HG03139 (cell line): ENCODE results near the gene PHACTR1.

Source experiments
- ATAC-seq: cut with Tn5 transposase; IDR thresholded peaks from one replicate; pipeline ENCODE4 v1.9.1; 2021; ENCODE audit not compliant: unreplicated experiment

Gene PHACTR1

DNA sequence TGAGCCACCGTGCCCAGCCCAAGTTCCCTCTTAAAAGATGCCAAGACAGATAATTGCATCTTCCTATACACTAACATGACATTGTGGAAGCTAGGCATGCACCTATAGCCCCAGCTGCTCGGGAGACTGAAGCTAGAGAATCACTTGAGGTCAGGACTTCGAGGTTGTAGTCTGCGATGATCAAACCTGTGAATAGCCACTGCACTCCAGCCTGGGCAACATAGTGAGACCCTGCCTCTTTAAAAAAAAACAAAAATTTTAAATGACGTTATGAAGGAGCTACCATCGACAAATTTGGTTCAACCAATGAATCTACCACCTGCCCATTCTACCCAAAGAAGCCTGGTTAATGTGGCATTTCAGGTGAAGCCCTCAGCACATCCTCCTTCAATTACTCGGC, 531.1 kb downstream of the PHACTR1 start:
- no peak for ATAC-seq

DNA sequence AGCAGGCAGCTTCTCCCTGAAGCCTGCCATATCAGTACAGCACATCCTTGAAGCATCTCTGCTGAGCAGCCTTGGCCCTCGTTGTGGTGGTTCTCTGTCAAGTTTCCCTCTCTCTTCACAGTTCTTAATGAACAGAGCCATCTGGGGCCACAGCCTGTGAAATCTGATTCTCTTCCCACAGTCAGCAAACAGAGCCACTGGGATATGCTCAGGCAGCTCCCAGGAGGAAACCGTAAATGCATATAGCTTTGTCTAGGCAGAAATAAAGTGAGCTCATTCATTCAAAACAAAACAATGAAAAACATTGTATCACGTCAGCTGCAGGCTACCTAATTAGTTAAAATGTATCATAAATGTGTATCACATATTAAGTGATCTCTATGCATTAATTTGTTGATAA, 531.5 kb downstream of the PHACTR1 start:
- ATAC-seq, result no peak

DNA sequence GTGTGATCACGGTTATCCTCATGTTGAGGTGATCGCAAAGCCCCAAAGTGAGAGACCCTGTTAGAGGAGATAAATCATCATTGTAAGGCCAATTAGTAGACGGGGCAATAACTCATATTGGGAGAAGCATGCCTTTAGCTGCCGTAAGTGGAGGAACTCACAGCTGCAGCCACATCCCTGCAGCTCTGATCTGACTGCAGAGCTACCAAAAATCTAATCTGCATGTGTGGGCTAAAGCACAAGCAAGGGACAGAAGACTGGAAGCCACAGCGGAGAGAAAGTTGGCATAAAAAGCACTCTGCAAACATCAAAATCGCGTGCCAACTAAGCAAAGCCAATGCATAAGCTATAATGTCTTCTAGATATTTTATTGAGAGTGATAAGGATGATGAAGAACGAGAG, 532.0 kb downstream of the PHACTR1 start:
- ATAC-seq, result no peak

DNA sequence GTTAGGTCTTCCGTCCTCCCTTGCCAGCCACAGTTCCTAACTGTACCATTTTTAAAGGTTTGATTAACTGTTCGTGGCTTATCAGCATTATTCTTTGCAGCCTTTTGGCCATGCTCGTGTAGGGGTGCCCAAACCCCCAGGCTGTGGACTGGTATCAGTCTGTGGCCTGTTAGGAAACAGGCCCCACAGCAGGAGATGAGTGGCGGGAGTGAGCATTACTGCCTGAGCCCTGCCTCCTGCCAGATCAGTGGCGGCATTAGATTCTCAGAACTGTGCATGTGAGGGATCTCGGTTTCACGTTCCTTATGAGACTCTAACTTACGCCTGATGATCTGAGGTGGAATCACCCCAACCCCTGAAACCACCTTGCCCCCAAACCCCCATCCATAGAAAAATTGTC, 532.4 kb downstream of the PHACTR1 start:
- no peak for ATAC-seq

DNA sequence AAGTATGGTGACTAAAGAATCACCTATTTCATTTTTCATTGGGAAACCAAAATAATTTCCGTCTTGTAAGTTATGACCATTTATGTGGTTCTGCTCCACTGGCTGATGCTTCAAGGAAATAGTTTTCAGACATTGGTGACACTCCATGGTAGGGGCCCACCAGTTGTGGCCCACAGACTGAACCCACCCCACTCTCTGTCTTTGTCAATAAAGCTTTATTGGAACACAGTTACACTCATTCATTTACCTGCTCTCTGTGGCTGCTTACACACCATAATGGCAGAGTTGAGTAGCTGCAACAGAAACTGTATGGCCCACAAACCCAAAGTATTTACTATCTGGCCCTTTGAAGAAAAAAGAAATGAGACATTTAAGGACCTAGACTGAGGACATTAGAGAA, 533.2 kb downstream of the PHACTR1 start:
- no peak for ATAC-seq

DNA sequence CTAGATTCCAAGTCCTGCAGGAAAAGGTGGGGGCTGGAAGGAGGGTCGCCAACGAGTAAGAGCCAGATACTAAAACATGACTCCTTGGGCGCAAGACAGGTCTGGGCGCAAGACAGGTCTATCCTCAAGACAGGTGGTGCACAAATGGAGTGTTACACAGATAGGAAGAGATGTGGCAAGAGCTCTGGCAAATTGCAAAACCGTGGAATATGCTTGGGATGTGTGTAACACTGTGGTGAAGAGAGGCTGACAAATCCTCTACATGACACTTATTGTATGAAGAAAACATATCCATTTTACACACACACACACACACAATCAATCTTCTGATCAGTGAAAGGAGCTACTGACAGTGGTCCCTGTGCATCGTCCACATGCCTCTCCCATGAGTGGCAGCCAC, 534.1 kb downstream of the PHACTR1 start:
- no peak for ATAC-seq

DNA sequence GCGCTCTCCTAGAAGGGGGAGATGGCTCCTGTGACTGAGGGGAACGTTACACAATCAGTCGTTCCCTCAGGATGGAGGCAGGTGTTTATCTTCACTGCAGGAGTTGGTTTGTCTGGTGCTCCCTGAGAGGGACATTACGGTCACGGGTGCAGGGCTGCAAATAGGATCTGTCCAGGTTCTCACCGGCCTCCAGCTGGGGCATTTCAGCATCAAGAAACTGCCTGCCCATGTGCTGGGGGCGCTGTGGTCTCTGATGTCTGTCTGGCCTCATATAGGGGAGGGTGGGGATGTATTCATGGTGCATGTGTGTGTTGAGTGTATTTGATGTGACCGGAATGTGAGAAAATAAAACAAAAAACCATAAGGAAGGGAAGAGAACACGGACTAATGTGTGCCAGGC, 534.7 kb downstream of the PHACTR1 start:
- ATAC-seq, result no peak

DNA sequence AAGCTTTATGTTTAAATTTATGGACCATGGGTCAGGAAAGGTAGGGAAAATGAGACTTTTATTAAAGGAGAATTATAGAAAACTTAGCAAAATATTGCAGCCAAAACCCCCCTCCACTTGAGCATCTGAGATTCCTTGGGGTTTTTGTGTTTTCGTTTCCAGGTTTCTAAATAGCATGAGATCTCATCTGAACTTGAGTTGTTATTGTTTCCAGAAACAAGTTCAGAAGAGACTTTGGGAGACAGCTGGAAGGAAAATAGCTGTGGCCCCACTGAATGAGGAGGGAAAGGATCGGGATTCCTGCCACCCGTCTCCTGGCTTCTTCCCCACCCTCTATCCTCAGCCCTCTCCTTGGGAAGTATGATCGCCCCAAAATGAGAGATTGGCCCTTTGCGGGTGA, 536.2 kb downstream of the PHACTR1 start:
- no peak for ATAC-seq

DNA sequence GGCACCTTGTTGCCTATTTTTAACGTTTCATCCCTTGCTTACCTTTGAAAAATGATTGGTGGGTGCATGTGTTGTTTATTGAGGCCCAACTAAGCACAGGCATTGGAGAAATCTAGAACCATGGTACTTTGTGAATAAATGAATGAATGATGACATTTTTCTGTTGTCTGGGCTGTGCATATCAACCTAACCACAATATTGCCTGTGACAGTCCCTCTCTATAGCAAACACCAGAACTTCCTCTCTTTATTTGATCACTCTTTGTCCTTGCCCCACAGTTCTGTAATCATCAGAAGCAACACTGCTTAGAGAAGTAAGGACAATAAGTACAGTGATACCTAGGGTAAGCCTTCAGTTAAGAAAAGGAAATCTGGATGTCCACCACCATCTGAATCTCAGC, 536.7 kb downstream of the PHACTR1 start:
- ATAC-seq, result no peak

DNA sequence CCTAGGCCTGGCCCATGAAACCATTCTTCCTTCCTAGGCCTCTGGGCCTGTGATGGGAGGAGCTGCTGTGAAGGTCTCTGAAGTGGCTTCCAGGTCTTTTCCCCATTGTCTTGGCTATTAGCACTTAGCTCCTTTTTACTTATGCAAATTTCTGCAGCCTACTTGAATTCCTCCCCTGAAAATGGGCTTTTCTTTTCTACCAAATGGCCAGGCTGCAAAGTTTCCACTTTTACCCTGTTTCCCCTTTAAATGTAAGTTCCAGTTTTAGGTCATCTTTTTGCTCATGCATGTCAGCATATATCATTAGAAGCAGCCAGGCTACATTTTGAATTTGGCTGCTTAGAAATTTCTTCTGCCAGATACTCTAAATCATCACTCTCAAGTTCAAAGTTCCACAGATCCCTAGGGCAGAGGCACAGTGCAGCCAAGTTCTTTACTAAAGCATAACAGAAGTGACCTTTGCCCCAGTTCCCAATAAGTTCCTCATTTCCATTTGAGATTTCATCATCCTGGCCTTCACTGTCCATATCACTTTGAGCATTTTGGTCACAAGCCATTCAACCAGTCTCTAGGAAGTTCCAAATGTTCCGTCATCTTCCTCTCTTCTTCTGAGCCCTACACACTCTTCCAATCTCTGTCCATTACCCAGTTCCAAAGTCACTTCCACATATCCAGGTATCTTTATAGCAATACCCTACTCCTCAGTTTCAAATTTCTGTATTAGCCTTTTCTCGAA, 539.9 kb downstream of the PHACTR1 start:
- ATAC-seq, result no peak

DNA sequence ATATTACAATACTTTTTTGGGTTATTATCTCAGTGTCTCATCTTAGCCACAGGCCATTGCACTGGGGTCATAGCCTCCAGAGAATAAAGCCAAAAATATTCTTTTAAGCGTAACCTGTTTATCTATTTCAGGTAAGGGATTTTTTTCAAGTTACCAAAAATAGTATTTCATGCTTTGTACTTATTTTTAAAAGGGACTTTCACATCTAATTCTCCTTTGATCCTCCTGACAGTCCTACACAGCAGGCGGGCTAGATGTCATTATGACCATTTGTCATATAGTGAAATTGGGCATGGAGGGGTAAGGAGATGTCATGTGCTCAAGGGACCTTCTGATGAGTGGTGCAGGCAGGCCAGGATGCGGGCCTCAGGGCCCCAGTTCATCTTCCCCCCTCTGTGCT, 542.8 kb downstream of the PHACTR1 start:
- no peak for ATAC-seq

DNA sequence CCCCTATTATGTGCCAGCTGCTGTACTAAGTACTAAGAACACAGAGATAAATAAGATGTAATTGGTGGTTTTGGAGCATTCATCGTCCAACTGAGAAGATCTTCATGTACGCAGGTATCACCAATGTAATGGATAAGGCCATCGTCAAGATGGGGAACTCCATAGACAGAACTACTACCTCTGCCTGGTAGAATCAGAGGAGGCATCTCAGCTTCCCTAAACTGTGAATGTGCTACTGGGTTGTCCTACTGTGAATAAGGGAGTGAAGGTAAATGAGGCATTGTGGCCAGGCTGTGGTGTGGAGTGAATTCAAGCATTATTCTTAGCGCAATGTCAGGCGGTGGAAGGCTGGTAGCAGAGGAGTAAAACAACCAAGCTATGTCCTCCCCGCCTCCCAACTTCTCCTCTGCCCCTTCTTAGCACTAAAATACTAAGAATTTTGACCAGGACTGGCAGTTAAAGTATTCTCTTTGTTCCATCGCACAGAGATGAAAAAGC, 543.6 kb downstream of the PHACTR1 start:
- ATAC-seq, result no peak

DNA sequence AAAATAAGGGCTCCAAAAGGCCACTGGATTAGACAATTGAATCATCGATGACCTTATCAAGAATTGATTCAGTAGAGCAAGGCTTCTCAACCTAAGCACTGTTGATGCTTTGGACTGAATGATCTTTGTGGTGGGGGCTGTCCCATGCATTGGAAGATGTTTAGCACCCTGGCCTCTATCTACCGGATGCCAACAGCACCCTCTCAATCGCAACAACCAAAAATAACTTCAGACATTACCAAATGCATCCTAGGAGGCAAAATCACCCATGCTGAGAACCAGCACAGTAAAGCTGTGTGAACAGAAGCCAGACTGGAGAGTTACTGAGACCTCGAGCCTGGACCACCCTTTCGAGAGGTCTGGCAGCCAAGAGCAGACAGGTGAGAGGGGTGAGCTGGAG, 544.3 kb downstream of the PHACTR1 start:
- no peak for ATAC-seq

DNA sequence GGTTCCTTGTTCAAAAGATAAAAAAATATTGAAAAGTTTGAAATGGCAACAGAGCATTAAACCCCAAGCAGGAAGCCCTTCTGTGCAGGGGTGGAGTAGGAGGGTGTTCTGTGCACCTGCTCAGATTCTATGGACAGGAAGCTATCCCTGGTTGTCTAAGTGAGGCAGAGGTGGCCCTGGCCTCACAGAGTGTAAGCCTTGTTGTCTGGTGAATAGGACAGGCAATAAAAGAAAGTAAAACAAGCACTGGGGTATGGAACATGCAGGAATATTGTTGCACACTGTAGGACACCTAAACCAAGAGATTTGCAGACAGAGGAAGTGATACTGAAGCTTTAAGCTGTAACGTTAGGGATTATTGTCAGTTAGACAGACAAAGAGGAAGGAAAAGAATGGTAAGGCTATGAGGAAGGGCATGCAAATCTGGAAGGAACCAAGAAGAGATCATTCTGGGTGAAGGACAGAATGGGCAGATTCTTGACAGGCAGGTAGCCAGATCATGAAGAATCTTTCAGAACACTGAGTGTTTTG, 545.0 kb downstream of the PHACTR1 start:
- peak; percentile 64 for ATAC-seq

DNA sequence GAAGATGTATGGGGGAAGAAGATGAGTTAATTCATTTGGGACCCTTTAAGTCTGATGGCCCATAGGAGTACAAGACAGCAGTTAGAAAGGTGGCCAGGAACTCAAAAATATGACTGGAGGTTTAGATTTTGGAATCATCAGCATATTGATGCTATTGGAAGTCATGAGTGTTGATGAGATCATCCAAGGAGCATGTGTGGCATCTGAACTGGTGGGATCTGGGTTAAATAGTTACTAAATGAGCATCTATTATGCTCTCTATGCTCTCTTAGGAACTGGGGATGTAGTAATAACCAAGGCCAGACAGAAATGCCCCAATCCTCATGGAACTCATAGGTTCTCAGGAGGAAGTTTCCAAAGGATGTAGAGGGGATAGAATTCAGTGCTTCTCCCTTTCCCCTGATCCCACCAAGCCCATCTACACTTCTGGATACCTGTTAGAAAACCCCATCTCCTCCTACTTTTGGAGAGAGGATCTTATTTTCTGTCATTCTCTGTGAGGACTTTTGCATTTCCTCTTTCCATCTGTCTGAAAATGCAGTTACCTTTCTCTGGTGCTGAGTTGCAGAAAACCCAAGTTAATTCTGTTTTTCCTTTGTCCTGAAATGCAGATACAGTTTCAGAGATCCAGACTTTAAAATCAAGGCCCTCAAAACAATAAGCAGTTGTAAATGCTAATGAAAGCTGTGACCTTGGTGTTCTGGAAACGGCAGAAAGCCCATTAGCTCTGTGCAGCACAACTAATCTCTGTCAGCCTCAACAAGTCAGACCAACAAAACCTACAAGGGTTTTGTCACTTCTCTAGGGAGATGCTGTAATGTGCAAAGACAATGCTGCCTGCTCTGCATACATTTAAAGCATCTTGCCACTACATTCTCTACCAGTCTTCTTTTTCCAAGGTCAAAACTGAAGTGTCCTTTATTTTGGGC, 546.0 kb downstream of the PHACTR1 start:
- ATAC-seq, result no peak

DNA sequence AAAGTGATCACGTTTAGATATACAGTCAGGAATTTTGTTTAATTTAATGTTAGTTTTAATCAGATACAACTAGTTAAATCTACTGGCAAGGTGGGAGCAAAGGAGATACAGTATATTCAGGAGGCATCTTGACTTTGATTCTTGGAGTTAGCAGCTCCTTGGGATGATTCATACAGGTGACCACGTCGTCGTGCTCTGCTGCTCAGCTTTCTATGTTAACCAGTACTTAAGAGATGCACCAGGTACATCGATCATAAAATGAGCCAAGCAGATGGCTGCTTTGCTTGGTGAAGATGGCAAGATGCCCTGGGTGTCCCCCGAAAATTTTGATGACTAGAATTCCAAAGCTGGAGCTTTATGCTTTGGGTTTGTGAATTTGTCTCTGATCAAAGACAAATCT, 547.1 kb downstream of the PHACTR1 start:
- ATAC-seq, result no peak

DNA sequence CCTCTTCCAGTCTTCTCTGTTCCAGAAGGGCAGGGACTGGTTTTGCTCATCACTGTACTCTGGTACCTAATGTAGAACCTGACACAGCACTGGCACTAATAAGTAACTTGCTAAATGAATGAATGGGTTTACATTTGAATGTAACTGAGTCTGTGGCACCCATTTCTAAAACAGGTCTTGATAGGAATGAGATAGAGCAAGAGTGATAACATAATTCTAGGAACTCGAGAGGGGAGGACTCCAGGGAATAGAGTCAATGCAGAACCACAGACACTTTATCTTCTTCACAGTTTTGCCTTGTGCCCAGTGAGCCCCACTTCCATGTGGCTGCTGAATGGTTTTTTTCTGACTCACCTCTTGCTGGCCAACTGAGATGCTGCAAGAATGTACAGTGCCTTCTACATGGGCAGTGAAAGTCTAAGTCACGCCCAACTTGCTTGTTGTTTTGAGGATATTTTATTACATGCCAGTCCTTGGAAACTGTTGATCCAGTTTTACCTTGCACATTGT, 550.6 kb downstream of the PHACTR1 start:
- no peak for ATAC-seq

DNA sequence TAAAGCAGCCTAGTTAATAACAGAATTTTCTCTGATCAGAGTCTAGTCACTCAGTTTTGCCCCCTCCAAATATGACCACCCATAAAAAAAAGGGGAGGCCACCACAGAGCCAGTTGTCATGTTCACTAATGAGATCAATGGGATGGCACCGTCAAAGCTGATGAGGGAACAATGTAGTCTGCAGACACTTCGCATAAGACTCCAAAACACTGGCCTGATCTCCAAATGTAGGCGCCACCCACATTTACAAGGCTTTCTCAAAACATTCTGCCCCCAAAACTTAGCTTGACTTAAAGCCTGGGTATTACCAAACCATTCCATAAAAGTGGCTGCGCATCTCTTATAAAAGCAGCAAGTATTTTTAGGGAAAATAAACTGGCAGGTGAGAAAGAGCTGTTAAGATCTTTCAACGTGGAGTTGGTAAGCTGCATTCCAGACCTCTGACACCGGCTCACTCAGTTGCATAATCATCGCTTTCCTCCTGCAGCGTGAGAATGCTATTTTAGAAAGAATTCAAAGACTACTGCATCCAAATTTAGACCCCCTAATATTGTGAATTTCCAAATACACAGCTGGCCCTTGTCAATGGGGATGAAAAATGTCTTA, 552.4 kb downstream of the PHACTR1 start:
- no peak for ATAC-seq

DNA sequence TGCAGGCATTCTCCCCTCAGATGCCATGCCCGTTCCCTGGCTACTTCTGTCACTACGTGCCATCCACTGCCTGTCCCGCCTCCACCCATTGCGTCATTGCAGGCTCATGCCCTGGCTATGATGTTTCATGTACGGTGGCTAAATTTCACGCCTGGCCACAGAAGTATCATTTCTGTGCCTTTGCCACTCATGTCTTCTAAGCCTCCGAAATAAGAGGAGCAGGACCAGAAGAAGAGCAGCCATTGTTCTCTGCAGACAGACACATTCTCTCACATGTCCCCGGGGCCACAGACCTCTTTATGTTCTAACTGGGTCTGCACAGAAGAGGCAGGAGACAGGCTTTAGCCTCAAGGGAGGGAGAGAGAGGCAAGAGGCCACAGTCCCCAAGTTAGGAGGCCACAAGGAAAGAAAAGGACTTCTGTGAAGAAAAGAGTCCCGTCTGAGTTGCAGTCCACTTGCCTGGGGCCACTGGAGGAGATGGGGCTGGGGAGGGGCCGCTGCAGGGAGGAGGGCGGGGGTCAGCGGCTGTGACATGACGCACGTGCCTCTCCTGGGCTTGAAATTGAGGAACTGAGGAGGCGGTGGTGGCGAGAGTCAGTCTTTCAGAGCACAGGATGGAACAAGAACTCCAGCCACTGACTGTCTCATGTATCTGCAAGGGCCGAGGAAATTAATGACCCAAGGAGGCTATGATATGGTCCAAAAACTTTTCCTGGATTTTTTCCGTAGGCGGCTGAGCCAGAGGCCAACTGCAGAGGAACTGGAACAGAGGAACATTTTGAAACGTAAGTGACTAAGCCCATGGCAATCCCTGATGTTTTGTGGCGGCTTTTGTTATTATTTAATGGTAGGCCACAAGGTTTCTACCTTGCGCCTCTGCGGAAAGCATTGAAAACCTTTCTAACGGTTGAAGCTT, 555.8 kb downstream of the PHACTR1 start:
- no peak for ATAC-seq
